OCI-LY7 (cell line): ENCODE results near the gene C20orf173. TPM values are rescaled to one million over a fixed set of nuclear protein-coding genes. Genes with fewer than 3 reads are reported as not detected.

Experiments used
- BruUV-seq: library from RNA; stranded (reverse); fragments of 400-500 nt; replicated peaks from 2 replicates; lab custom pipeline; 2021; lab: Mats Ljungman, UMichigan
- CTCF ChIA-PET: fragments of 300-600 bp; sonication (Branson Sonifier 250); formaldehyde crosslinking; loops from one replicate; lab custom pipeline; 2022; ENCODE audit warnings: antibody characterized with exemption; ENCODE audit not compliant: unreplicated experiment; lab: Charles Lee
- POLR2A ChIA-PET: fragments of 300-600 bp; sonication (Branson Sonifier 250); formaldehyde crosslinking; loops from one replicate; lab custom pipeline; 2022; ENCODE audit warnings: antibody characterized with exemption; lab: Charles Lee
- DNase-seq: peaks from one replicate; pipeline ENCODE4 v3.0.0-alpha.2; 2015; ENCODE audit warnings: low spot score
- H2AFZ ChIP-seq: fragments of 200-600 bp; sonication (generic), shearing (Covaris generic); 2 replicates; pipeline ENCODE4 v1.6.1; 2014; ENCODE audit warnings: mild to moderate bottlenecking, antibody characterized with exemption, low read length, moderate library complexity
- H3K27ac ChIP-seq: fragments of 200-600 bp; sonication (generic); 2 replicates; pipeline ENCODE4 v1.5.1; 2014; ENCODE audit warnings: mixed run types, low read depth, mild to moderate bottlenecking, moderate library complexity, low read length, inconsistent platforms; ENCODE audit not compliant: poor library complexity, severe bottlenecking
- H3K36me3 ChIP-seq: fragments of 200-600 bp; sonication (generic); 2 replicates; pipeline ENCODE4 v1.6.1; 2014; ENCODE audit warnings: mild to moderate bottlenecking, antibody characterized with exemption, low read length, moderate library complexity, mixed read lengths; ENCODE audit not compliant: insufficient read depth
- H3K4me1 ChIP-seq: fragments of 200-600 bp; sonication (generic); 2 replicates; pipeline ENCODE4 v1.5.1; 2014; ENCODE audit warnings: mild to moderate bottlenecking, low read length; ENCODE audit not compliant: insufficient read depth, poor library complexity, severe bottlenecking
- H3K4me2 ChIP-seq: fragments of 200-600 bp; sonication (generic); 2 replicates; pipeline ENCODE4 v1.6.1; 2014; ENCODE audit warnings: mild to moderate bottlenecking, low read length
- H3K4me3 ChIP-seq: fragments of 200-600 bp; sonication (generic); 2 replicates; pipeline ENCODE4 v1.5.1; 2014; ENCODE audit warnings: mild to moderate bottlenecking, low read depth, low read length; ENCODE audit not compliant: poor library complexity, severe bottlenecking
- H3K79me2 ChIP-seq: fragments of 200-600 bp; sonication (generic); 2 replicates; pipeline ENCODE4 v1.6.1; 2016; ENCODE audit warnings: low read depth, mild to moderate bottlenecking, low read length, moderate library complexity, mixed read lengths; ENCODE audit not compliant: insufficient read depth
- H3K9me2 ChIP-seq: fragments of 200-600 bp; sonication (generic); 2 replicates; pipeline ENCODE4 v1.6.1; 2016; ENCODE audit warnings: mild to moderate bottlenecking, low read length, mixed read lengths; ENCODE audit not compliant: insufficient read depth
- H3K9me3 ChIP-seq: fragments of 200-600 bp; sonication (generic); 2 replicates; pipeline ENCODE4 v1.6.1; 2014; ENCODE audit warnings: mild to moderate bottlenecking, mixed run types, low read length, mixed read lengths
- H4K20me1 ChIP-seq: fragments of 200-600 bp; sonication (generic); 2 replicates; pipeline ENCODE4 v1.6.1; 2014; ENCODE audit warnings: mild to moderate bottlenecking, antibody characterized with exemption, low read length, moderate library complexity, mixed read lengths; ENCODE audit not compliant: insufficient read depth
- EZH2phosphoT487 ChIP-seq: fragments of 200-600 bp; sonication (generic); IDR thresholded peaks from 2 replicates; pipeline ENCODE4 v1.6.1; 2018; ENCODE audit warnings: low read depth, borderline replicate concordance, mild to moderate bottlenecking, mixed run types, antibody characterized with exemption, low read length, moderate library complexity, mixed read lengths
- intact Hi-C: fragments of 100-400 bp; cut with micrococcal nuclease; formaldehyde crosslinking; loops from one replicate; pipeline ENCODE4 v1.10.0; 2022; ENCODE audit not compliant: unreplicated experiment
- total RNA-seq, 2 experiments: library from RNA; depleted of rRNA in 1 of 2; stranded (reverse); fragments of >200 nt in 1 of 2; shearing (Covaris generic) in 1 of 2; gene quantifications; 2 replicates each; pipeline ENCODE4 v1.2.3, GENCODE V29; 2014 to 2022
- TF ChIP-seq, protein P1 (sequence below): fragments of 200-600 bp; sonication (generic); conservative IDR thresholded peaks from 2 replicates; pipeline ENCODE4 v1.5.1; 2014; ENCODE audit warnings: mild to moderate bottlenecking, antibody characterized with exemption, low read length, moderate library complexity, mixed read lengths

C20orf173 gene
- total RNA-seq, 2 experiments from 2014 or later: not detected

DNA sequence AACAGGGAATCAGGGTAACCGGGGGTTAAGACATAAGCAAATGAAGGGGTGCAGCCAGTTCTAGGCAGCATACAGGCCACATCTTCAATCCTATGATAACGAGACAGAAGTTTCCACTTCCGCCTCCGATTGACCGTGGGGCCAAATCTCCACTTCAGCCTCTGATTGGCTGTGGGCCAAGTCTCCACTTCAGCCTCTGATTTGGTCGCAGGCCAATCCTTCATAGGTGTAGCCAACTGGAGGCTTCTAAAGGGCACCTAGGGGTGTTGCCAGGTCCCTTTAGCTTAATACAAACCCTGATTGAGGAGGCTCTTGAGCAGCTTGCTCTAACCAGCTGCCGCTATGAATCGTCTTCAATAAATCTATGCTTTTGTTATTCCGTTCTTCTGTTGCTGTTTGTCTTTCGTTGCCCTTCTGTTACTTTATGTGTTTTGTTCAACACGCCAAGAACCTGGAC lies 10.3 kb upstream of the C20orf173 start:
- DNase-seq: peak; percentile 99
- intact Hi-C loops: loop anchor here (5.0 kb wide), 1 partner anchor 78 kb away; the partner anchor contains the start of gene SPAG4

DNA sequence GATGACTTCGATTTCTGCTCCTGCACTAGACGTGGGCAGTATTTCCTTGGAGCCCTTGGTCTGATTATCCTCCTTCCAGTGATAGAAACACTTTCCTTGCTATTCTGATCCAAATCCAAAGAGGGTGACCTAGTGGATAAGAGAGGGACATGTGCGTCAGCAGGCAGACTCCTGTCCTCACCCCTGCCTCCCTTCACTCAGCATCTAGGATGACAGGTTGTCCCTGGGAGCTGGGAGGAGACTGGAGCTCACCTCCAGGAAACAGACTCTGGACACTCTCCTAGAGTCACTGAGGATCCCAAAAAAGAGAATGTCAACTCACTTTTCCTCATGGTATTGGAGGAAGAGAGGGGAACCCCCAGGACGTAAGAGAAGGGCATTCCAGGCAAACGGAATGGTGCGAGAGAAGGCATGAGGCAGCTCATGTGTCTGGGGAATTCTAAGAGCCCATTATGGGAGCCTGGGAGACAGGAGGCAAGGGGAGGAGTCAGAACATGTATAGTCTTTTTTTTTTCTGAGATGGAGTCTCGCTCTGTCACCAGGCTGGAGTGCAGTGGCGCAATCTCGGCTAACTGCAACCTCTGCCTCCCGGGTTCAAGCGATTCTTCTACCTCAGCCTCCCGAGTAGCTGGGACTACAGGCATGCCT lies 2.2 kb downstream of the C20orf173 start:
- intact Hi-C loops: no loop called here
- Histone ChIP-seq H3K9me3 (peaks cover 4% of the 10 kb centered on the region; the same call in 1 of the 2 replicates), H3K79me2 (no peaks in the 10 kb centered on the region), H3K9me2 (no peaks in the 10 kb centered on the region), H3K4me1 (no peaks in the 10 kb centered on the region), H3K4me2 (no peak overlapping the region), H2AFZ (no peak overlapping the region), H3K4me3 (no peak overlapping the region), H3K27ac (no peak overlapping the region), H3K36me3 (no peaks in the 10 kb centered on the region), H4K20me1 (no peaks in the 10 kb centered on the region)
- TF ChIP-seq EZH2phosphoT487: no peak
- TF ChIP-seq, protein P1, sequence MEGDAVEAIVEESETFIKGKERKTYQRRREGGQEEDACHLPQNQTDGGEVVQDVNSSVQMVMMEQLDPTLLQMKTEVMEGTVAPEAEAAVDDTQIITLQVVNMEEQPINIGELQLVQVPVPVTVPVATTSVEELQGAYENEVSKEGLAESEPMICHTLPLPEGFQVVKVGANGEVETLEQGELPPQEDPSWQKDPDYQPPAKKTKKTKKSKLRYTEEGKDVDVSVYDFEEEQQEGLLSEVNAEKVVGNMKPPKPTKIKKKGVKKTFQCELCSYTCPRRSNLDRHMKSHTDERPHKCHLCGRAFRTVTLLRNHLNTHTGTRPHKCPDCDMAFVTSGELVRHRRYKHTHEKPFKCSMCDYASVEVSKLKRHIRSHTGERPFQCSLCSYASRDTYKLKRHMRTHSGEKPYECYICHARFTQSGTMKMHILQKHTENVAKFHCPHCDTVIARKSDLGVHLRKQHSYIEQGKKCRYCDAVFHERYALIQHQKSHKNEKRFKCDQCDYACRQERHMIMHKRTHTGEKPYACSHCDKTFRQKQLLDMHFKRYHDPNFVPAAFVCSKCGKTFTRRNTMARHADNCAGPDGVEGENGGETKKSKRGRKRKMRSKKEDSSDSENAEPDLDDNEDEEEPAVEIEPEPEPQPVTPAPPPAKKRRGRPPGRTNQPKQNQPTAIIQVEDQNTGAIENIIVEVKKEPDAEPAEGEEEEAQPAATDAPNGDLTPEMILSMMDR: no peak
- ChIA-PET POLR2A (interaction anchor here (0.5 to 0.7 kb wide), 2 partner anchors 11 to 140 kb away, joined by 3 read pairs; no protein-coding TSS in a partner anchor), CTCF (no interaction called here)
- DNase-seq: no peak
- no TSS peak for BruUV-seq

More for the DNA sequence above, 10.3 kb upstream of the C20orf173 start:
- Histone ChIP-seq H3K36me3 (peaks cover 8% of the 10 kb centered on the region), H3K4me1 (peaks cover 25% of the 10 kb centered on the region), H3K9me2 (no peaks in the 10 kb centered on the region), H3K4me3 (peak overlapping the region; percentile 63), H3K79me2 (peaks cover 4% of the 10 kb centered on the region; the same call in 1 of the 2 replicates), H3K9me3 (no peaks in the 10 kb centered on the region), H4K20me1 (no peaks in the 10 kb centered on the region), H3K27ac (peak overlapping the region; percentile 64), H2AFZ (peak overlapping the region; percentile 75), H3K4me2 (peak overlapping the region; percentile 72)
- POLR2A ChIA-PET: interaction anchor here (0.6 to 2.4 kb wide), 12 partner anchors 11 to 950 kb away, joined by 3 to 10 read pairs (median 3); no protein-coding TSS in a partner anchor
- BruUV-seq: no TSS peak
- CTCF ChIA-PET: no interaction called here
- TF ChIP-seq EZH2phosphoT487: no peak
- TF ChIP-seq, protein P1: no peak

DNA sequence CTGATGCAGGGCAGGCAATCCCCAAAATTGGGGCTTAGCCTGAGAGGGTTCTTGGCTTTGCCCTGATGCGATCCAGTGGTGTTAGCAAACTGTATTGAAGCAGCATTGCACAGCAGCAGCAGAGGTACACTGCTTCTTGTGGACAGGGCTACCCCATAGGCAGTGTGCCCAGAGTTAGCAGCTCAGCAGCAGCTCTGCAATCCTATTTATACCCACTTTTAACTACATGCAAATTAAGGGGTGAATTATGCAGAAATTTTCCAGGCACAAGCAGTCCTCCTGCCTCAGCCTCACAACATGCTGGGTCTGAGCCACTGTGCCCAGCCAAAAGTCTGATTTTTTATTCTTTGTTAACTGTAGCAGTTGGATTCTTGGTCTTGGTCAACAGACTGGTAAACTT lies 3.8 kb downstream of the C20orf173 start:
- no peaks in the 10 kb centered on the region for H3K36me3 ChIP-seq
- BruUV-seq: no TSS peak
- H3K9me3 ChIP-seq: peaks cover 4% of the 10 kb centered on the region; the same call in 1 of the 2 replicates
- CTCF ChIA-PET: no interaction called here
- POLR2A ChIA-PET: interaction anchor here (1.3 kb wide), 1 partner anchor 59 kb away, joined by 3 read pairs; no protein-coding TSS in a partner anchor
- no peaks in the 10 kb centered on the region for H3K9me2 ChIP-seq
- H2AFZ ChIP-seq: no peak overlapping the region
- DNase-seq: no peak
- no peak overlapping the region for H3K4me2 ChIP-seq
- H3K79me2 ChIP-seq: no peaks in the 10 kb centered on the region
- no peak overlapping the region for H3K4me3 ChIP-seq
- no peaks in the 10 kb centered on the region for H4K20me1 ChIP-seq
- intact Hi-C loops: loop anchor here (2.0 kb wide), 1 partner anchor 63 kb away; no protein-coding TSS in a partner anchor
- no peaks in the 10 kb centered on the region for H3K4me1 ChIP-seq
- TF ChIP-seq, protein P1: no peak
- no peak for TF ChIP-seq EZH2phosphoT487
- no peak overlapping the region for H3K27ac ChIP-seq
